Adipose tissue (tissue), 3 donors: ENCODE measurements around the gene GALNS. TPM values are rescaled to one million over a fixed set of nuclear protein-coding genes. Genes with fewer than 3 reads are reported as not detected.
"Not testable (repeated sequence)": the region's sequence is repeated elsewhere in the genome, so short reads cannot be mapped to it uniquely, and the experiment has no call there.

ENCODE experiments used
- H3K27ac ChIP-seq: one replicate; pipeline ENCODE4 v1.5.1; 2013; ENCODE audit warnings: low read depth, low read length
- WGBS, 3 donors: extraction: QIAGEN DNeasy Blood & Tissue Kit; methylation state at CpG; one replicate each; pipeline ENCODE4 v1.1.7; 2013; 5-methylcytosine and 5-hydroxymethylcytosine counted together
- polyA plus RNA-seq, 3 donors: library from polyadenylated mRNA; stranded (reverse); fragments of 200-250 nt; gene quantifications; one replicate each; pipeline ENCODE4 v1.2.3, GENCODE V29; 2013
- donor health status: healthy with polysubstance abuse.
- donor health status: Bipolar disorder and iron deficiency.
- donor health status: healthy.

The GALNS gene
- polyA plus RNA-seq, 3 donors: 6.3 to 23.8 (median 18.9) TPM

DNA sequence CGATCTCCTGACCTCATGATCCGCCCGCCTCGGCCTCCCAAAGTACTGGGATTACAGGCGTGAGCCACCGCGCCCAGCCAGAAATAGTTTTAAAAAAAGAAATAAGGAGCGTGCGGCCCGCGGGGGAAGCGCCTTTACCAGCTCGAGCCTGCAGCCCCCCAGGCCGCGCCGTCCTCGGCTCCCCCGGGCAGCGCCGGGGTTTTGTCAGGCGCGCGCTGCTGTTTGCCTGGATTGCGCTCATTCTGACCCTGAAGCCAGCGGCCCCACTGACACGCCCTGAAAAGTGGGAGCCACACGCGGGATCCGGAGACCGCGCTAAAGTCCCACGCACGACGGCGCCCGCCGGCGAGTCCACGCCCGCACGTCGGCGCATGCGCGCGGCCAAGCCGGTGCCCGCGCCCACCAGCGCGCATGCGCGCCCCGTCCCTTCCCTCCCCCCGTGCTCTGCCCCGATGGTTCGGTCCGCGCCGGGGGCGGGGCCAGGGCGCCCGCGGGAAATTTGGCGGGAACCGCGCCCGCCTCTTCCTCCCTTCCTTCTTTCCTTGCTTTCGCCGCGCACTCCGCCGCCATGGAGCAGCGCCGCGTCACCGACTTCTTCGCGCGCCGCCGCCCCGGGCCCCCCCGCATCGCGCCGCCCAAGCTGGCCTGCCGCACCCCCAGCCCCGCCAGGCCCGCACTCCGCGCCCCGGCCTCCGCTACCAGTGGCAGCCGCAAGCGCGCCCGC lies 53.3 kb downstream of the GALNS start, which contains the start of gene CDT1:
Gene CDT1, plus strand, starts transcription at position 526 of the 724 bp plus-strand sequence. Its CDS starts 43 bp downstream, at position 569.
- 0 to 1% (median 1%) methylated on average over 84 to 97 of the region's 98 CpGs for WGBS, 3 donors
- peak within 1 kb of the TSS; percentile 44 for H3K27ac ChIP-seq

GRCh38 chr16:88800277-88800592 lies 56.5 kb downstream of the GALNS start:
- WGBS, 3 donors: 71 to 78% (median 77%) methylated on average over 6 of the region's 6 CpGs
- H3K27ac ChIP-seq: no peak overlapping the region

DNA sequence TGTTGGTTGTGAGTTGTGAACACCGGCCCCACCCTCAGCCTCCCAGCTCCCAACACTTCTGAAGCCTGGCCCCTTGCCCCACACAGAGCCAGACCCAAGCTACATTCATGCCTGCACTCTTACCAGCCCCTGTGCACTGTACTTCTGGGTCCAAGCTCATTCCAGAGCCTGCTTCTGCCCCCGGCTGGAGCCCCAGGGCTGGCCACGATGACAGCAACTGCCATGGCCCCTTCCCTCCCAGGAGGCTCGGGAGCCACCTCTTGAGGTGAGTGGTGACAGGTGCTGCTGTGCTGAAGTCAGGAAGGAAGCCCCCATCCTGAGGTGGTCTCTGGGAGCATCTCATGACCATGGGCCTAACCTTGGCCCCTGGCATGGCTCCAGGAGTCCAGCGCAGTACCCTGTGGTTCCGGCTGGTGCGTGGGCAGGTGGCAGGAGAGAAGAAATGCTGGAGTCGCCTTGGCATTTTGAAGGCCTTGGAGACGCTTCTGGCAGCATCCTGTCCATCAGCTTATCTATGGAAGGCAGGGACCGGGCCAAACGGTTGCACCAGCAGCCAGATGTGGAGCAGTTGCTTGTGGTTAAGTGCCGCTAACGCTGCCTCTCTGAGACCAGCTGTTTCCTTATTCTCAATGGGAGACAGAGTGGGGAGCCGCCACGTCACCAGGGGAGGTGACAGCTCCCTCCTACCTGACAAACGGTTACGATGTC lies 57.0 kb downstream of the GALNS start:
- WGBS, 3 donors: 56 to 84% (median 73%) methylated on average over 17 of the region's 17 CpGs
- no peak overlapping the region for H3K27ac ChIP-seq

- no peak overlapping the region for H3K27ac ChIP-seq
Observed at GRCh38 chr16:88798772-88799455, 57.8 kb downstream of the GALNS start.

DNA sequence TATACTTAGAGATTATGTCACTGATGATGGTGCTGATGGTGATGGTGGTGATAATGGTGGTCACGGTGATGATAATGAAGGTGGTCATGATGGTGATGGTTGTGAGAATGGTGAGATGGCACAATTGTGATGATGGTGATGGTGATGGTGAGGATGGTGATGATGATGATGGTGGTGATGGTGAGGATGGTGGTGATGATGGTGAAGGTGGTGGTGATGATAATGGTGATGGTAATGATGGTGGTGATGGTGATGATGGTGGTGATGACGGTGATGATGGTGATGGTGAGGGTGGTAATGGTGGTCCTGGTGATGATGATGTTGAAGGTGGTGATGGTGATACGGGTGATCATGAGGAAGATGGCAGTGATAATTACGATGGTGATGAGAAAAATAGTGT lies 58.7 kb downstream of the GALNS start:
- WGBS, 3 donors: 93 to 96% (median 95%) methylated on average over 4 of the region's 4 CpGs

GRCh38 chr16:88796278-88796677 lies 60.5 kb downstream of the GALNS start:
- WGBS, 3 donors: 67 to 81% (median 70%) methylated on average over 4 of the region's 4 CpGs
- H3K27ac ChIP-seq: no peak overlapping the region

More for the DNA sequence above, 58.7 kb downstream of the GALNS start:
- H3K27ac ChIP-seq: no peak overlapping the region

DNA sequence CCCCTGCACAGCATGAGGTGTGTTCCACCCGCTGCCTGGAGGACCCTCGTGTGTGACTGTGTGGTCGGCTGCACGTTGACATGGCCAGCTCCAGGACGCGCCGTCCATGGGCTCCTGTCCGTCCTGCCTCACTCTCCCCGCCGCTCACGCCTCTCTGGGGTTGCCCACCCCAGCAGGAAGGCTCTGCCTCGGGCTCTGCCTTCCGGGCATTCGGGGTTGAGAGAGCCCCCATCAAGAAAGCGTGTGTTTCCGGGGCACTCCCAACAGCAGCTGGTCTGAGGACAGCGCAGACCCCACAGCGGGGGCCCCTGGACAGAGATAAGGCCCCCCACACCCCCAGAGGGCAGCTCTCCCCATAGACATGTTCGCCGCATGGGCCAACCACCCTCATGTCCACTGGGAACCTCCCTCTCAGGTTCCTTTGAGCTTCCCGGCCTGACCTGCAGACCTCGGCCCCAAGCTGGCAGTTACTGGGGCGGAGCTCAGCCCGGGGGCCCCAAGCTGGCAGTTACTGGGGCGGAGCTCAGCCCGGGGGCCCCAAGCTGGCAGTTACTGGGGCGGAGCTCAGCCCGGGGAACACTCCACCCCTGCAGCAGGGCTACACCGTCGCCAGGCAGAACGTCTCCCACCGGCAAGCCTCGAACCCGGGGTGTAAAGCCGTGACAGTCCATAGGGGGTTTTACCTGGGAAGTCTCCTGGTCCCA lies 63.3 kb downstream of the GALNS start:
- WGBS, 3 donors: 37 to 51% (median 37%) methylated on average over 32 to 35 of the region's 35 CpGs
- H3K27ac ChIP-seq: no peak overlapping the region

GRCh38 chr16:88792668-88793250 lies 64.0 kb downstream of the GALNS start:
- WGBS, 3 donors: 67 to 74% (median 68%) methylated on average over 11 to 12 of the region's 12 CpGs

DNA sequence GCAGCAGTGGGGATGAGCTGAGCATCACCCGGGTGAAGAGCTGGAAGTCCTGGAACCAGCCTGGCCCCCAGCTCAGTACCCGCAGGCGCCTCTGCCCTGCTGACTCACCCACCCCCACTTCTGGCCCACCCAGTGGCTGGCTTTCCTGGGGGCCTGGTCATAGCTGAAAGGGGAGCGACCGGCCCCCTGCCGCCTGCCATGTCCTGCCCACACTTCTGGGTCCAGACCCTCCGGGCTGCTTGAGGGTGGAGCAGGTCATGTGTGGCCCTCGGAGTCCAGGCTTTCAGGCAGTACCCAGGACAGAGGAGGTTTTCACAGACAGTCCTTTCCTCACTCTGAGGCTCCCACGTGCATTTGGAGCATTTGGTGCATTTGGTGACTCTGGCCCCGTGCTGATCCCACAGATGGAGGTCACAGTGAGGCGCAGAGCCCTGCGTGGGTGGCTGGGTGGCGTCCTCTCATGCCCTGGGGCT lies 64.6 kb downstream of the GALNS start:
- 52 to 59% (median 53%) methylated on average over 13 of the region's 13 CpGs for WGBS, 3 donors
- H3K27ac ChIP-seq: no peak overlapping the region

More at GRCh38 chr16:88792668-88793250, 64.0 kb downstream of the GALNS start:
- no peak overlapping the region for H3K27ac ChIP-seq

GRCh38 chr16:88790312-88791211 lies 66.2 kb downstream of the GALNS start:
- WGBS, 3 donors: 10 to 23% (median 11%) methylated on average over 18 to 23 of the region's 24 CpGs
- H3K27ac ChIP-seq: no peak overlapping the region

GRCh38 chr16:88789594-88789993 lies 67.2 kb downstream of the GALNS start:
- H3K27ac ChIP-seq: no peak overlapping the region
- 57 to 75% (median 62%) methylated on average over 7 of the region's 7 CpGs for WGBS, 3 donors

DNA sequence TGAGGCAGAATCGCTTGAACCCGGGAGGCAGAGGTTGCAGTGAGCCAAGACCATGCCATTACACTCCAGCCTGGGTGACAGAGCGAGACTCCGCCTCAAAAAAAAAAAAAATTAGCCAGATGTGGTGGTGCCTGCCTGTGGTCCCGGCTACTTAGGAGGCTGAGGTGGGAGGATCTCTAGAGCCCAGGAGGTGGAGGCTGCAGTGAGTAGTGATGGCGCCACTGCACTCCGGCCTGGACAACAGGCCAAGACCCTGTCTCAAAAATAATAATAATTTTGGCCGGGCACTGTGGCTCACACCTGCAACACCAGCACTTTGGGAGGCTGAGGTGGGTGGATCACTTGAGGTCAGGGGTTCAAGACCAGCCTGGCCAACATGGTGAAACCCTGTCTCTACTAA lies 68.0 kb downstream of the GALNS start:
- 94 to 97% (median 95%) methylated on average over 8 of the region's 8 CpGs for WGBS, 3 donors
- not testable (repeated sequence) for H3K27ac ChIP-seq

DNA sequence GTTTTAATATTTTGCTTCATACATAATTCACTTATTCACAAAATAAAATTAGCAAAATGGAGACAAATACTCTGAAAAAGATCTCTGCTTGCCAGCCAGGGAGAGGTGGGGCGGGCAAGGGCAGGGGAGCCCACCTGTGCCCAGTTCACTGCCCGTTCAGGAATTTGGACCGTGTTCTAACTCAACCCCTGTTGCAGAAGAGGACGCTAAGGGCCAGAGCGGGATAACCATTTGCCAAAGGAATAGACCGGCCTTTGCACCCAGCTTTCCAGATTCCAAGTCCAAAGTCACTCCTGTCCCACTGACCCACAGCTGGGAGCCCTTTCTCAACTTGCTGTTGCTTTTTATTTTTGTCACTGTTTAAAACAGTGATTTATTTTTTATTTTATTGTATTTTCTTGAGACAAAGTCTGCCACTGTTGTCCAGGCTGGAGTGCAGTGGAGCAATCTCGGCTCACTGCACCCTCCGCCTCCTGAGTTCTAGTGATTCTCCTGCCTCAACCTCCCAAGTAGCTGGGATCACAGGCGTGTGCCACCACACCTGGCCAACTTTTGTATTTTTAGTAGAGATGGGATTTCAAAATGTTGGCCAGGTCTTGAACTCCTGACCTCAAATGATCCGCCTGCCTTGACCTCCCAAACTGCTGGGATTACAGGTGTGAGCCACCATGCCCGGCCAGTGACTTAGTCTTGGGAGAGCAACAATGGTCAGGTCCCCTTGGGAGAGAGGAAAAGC lies 69.0 kb downstream of the GALNS start:
- WGBS, 3 donors: 85 to 86% (median 85%) methylated on average over 11 of the region's 11 CpGs
- H3K27ac ChIP-seq: no peak overlapping the region

DNA sequence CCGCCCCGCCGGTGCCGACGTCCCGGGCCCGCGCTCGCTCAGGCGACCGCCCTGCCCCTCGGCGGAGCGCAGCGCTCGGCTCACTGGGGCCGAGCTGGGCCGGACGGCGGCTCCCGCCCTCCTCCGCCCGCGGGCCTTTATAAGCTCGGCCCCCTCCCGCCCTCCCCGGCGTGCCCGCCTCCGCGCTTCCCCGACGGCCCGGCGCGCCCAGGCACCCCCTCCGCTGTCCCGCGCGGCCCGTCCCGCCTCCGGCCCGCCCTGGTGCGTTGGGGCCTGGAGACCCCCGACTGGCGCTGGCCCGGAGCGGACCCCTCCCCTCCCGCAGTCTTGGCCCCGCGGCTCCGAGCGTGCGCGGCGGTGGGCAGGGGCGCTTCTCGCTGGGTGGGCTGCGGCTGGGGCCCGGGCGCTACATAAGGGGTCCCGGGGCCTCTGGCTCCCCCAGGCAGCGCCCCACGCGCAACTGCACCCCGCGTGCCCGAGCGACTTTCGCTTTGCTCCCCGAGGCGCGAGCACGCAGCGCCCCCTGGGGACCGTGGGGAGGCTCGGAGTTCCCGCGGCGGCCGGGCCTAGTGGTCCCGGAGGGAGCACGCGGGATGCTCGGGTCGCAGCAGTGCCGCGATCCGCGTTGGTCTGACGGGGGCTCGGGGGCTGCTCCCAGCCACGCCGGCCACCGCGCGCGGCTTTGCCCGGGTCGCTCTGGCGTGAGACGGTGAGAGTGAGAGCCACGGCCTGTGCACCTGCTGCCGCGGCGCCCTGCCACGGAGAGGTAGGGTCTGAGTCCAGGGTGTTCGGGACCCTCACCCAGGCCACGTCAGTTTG lies 71.4 kb downstream of the GALNS start, which contains the start of gene PIEZO1:
Gene PIEZO1, minus strand, starts transcription at position 115 of the 819 bp plus-strand sequence. CDS start 256 bp downstream, outside the sequence.
- WGBS, 3 donors: 3 to 4% (median 3%) methylated on average over 78 to 110 of the region's 110 CpGs

GRCh38 chr16:88784856-88785105 lies 72.0 kb downstream of the GALNS start:
- peak overlapping the region; percentile 90 for H3K27ac ChIP-seq
- WGBS, 3 donors: 0 to 2% (median 1%) methylated on average over 8 to 31 of the region's 32 CpGs

More for the DNA sequence above, 71.4 kb downstream of the GALNS start, which contains the start of gene PIEZO1:
- H3K27ac ChIP-seq: peak within 1 kb of the TSS; percentile 90
